OCI-LY7 (cell line): ENCODE data around the gene SETBP1. TPM values are rescaled to one million over a fixed set of nuclear protein-coding genes. Genes with fewer than 3 reads are reported as not detected.
"Not testable (repeated sequence)": the region's sequence is repeated elsewhere in the genome, so short reads cannot be mapped to it uniquely, and the experiment has no call there.

Source experiments
- BruUV-seq: library from RNA; stranded (reverse); fragments of 400-500 nt; replicated peaks from 2 replicates; lab custom pipeline; 2021; lab: Mats Ljungman, UMichigan
- CTCF ChIA-PET: fragments of 300-600 bp; sonication (Branson Sonifier 250); formaldehyde crosslinking; loops from one replicate; lab custom pipeline; 2022; ENCODE audit warnings: antibody characterized with exemption; ENCODE audit not compliant: unreplicated experiment; lab: Charles Lee
- POLR2A ChIA-PET: fragments of 300-600 bp; sonication (Branson Sonifier 250); formaldehyde crosslinking; loops from one replicate; lab custom pipeline; 2022; ENCODE audit warnings: antibody characterized with exemption; lab: Charles Lee
- DNase-seq: peaks from one replicate; pipeline ENCODE4 v3.0.0-alpha.2; 2015; ENCODE audit warnings: low spot score
- H2AFZ ChIP-seq: fragments of 200-600 bp; sonication (generic), shearing (Covaris generic); 2 replicates; pipeline ENCODE4 v1.6.1; 2014; ENCODE audit warnings: mild to moderate bottlenecking, antibody characterized with exemption, low read length, moderate library complexity
- H3K27ac ChIP-seq: fragments of 200-600 bp; sonication (generic); 2 replicates; pipeline ENCODE4 v1.5.1; 2014; ENCODE audit warnings: mixed run types, low read depth, mild to moderate bottlenecking, moderate library complexity, low read length, inconsistent platforms; ENCODE audit not compliant: poor library complexity, severe bottlenecking
- H3K36me3 ChIP-seq: fragments of 200-600 bp; sonication (generic); 2 replicates; pipeline ENCODE4 v1.6.1; 2014; ENCODE audit warnings: mild to moderate bottlenecking, antibody characterized with exemption, low read length, moderate library complexity, mixed read lengths; ENCODE audit not compliant: insufficient read depth
- H3K4me1 ChIP-seq: fragments of 200-600 bp; sonication (generic); 2 replicates; pipeline ENCODE4 v1.5.1; 2014; ENCODE audit warnings: mild to moderate bottlenecking, low read length; ENCODE audit not compliant: insufficient read depth, poor library complexity, severe bottlenecking
- H3K4me2 ChIP-seq: fragments of 200-600 bp; sonication (generic); 2 replicates; pipeline ENCODE4 v1.6.1; 2014; ENCODE audit warnings: mild to moderate bottlenecking, low read length
- H3K4me3 ChIP-seq: fragments of 200-600 bp; sonication (generic); 2 replicates; pipeline ENCODE4 v1.5.1; 2014; ENCODE audit warnings: mild to moderate bottlenecking, low read depth, low read length; ENCODE audit not compliant: poor library complexity, severe bottlenecking
- H3K79me2 ChIP-seq: fragments of 200-600 bp; sonication (generic); 2 replicates; pipeline ENCODE4 v1.6.1; 2016; ENCODE audit warnings: low read depth, mild to moderate bottlenecking, low read length, moderate library complexity, mixed read lengths; ENCODE audit not compliant: insufficient read depth
- H3K9me2 ChIP-seq: fragments of 200-600 bp; sonication (generic); 2 replicates; pipeline ENCODE4 v1.6.1; 2016; ENCODE audit warnings: mild to moderate bottlenecking, low read length, mixed read lengths; ENCODE audit not compliant: insufficient read depth
- H3K9me3 ChIP-seq: fragments of 200-600 bp; sonication (generic); 2 replicates; pipeline ENCODE4 v1.6.1; 2014; ENCODE audit warnings: mild to moderate bottlenecking, mixed run types, low read length, mixed read lengths
- H4K20me1 ChIP-seq: fragments of 200-600 bp; sonication (generic); 2 replicates; pipeline ENCODE4 v1.6.1; 2014; ENCODE audit warnings: mild to moderate bottlenecking, antibody characterized with exemption, low read length, moderate library complexity, mixed read lengths; ENCODE audit not compliant: insufficient read depth
- EZH2phosphoT487 ChIP-seq: fragments of 200-600 bp; sonication (generic); IDR thresholded peaks from 2 replicates; pipeline ENCODE4 v1.6.1; 2018; ENCODE audit warnings: low read depth, borderline replicate concordance, mild to moderate bottlenecking, mixed run types, antibody characterized with exemption, low read length, moderate library complexity, mixed read lengths
- intact Hi-C: fragments of 100-400 bp; cut with micrococcal nuclease; formaldehyde crosslinking; loops from one replicate; pipeline ENCODE4 v1.10.0; 2022; ENCODE audit not compliant: unreplicated experiment
- total RNA-seq, 2 experiments: library from RNA; depleted of rRNA in 1 of 2; stranded (reverse); fragments of >200 nt in 1 of 2; shearing (Covaris generic) in 1 of 2; gene quantifications; 2 replicates each; pipeline ENCODE4 v1.2.3, GENCODE V29; 2014 to 2022
- TF ChIP-seq, protein P1 (sequence below): fragments of 200-600 bp; sonication (generic); conservative IDR thresholded peaks from 2 replicates; pipeline ENCODE4 v1.5.1; 2014; ENCODE audit warnings: mild to moderate bottlenecking, antibody characterized with exemption, low read length, moderate library complexity, mixed read lengths

The SETBP1 gene
- total RNA-seq, 2 experiments from 2014 or later, result 2.6 to 9.1 TPM

DNA sequence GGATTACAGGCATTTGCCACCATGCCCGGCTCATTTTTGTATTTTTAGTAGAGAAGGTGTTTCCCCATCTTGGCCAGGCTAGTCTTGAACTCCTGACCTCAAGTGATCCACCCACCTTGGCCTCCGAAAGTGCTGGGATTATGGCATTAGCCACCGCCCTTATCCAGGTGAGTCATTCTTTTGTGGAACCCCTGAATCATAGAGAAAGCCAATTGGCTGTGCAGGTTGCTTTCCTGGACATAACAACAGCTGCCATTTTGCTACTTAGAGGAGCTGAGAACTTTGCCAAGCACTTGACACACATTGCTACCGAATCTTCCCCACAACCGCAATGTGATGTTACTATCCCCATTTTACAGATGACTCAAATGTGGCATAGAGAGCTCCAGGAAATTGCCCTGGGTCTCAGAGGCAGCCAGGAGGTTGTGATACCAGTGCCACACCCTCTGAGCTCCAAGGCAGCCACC lies 36.0 kb downstream of the SETBP1 start:
- Histone ChIP-seq H4K20me1 (no peaks in the 10 kb centered on the region), H3K27ac (no peak overlapping the region), H2AFZ (no peak overlapping the region), H3K9me2 (no peaks in the 10 kb centered on the region), H3K9me3 (no peaks in the 10 kb centered on the region), H3K36me3 (no peaks in the 10 kb centered on the region), H3K79me2 (no peaks in the 10 kb centered on the region), H3K4me3 (no peak overlapping the region), H3K4me2 (no peak overlapping the region), H3K4me1 (peaks cover 7% of the 10 kb centered on the region)
- BruUV-seq, result no TSS peak
- TF ChIP-seq EZH2phosphoT487, result no peak
- TF ChIP-seq, protein P1, sequence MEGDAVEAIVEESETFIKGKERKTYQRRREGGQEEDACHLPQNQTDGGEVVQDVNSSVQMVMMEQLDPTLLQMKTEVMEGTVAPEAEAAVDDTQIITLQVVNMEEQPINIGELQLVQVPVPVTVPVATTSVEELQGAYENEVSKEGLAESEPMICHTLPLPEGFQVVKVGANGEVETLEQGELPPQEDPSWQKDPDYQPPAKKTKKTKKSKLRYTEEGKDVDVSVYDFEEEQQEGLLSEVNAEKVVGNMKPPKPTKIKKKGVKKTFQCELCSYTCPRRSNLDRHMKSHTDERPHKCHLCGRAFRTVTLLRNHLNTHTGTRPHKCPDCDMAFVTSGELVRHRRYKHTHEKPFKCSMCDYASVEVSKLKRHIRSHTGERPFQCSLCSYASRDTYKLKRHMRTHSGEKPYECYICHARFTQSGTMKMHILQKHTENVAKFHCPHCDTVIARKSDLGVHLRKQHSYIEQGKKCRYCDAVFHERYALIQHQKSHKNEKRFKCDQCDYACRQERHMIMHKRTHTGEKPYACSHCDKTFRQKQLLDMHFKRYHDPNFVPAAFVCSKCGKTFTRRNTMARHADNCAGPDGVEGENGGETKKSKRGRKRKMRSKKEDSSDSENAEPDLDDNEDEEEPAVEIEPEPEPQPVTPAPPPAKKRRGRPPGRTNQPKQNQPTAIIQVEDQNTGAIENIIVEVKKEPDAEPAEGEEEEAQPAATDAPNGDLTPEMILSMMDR, result no peak
- DNase-seq, result no peak
- intact Hi-C loops, result no loop called here
- ChIA-PET CTCF (no interaction called here), POLR2A (no interaction called here)

DNA sequence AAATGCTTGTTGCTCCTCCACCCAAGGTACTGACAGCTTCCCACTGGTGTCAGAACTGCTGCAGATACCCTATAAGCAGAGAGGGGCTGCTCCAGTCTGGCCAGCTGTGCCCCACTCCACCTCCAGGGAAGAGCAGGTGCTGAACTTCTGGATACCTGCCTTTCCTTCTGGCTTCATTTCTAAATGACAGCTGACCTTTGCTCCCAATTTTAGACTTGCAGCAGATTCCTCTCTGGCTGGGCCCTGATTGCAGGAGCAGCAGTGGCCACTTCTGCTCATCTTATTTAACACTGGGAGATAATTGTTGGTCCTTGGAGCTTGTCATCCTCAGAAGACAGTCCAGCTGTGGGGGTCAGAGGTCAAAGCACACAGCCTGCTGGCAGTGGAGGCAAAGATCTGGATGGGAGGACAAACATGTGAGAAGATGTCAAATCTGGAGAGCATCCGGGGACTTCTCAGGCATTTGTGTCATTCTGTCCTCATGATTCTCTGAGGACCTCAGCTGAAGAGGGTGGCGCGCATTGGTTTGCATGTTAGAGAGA lies 38.9 kb downstream of the SETBP1 start:
- no peaks in the 10 kb centered on the region for H4K20me1 ChIP-seq
- no peaks in the 10 kb centered on the region for H3K79me2 ChIP-seq
- H3K4me1 ChIP-seq, result peaks cover 36% of the 10 kb centered on the region
- no peak overlapping the region for H3K4me3 ChIP-seq
- no peak for TF ChIP-seq EZH2phosphoT487
- TF ChIP-seq, protein P1, result no peak
- H3K36me3 ChIP-seq, result no peaks in the 10 kb centered on the region
- ChIA-PET CTCF (no interaction called here), POLR2A (no interaction called here)
- intact Hi-C loops, result no loop called here
- no peak overlapping the region for H3K27ac ChIP-seq
- no peaks in the 10 kb centered on the region for H3K9me2 ChIP-seq
- no peaks in the 10 kb centered on the region for H3K9me3 ChIP-seq
- BruUV-seq, result no TSS peak
- H3K4me2 ChIP-seq, result no peak overlapping the region
- no peak for DNase-seq
- no peak overlapping the region for H2AFZ ChIP-seq

DNA sequence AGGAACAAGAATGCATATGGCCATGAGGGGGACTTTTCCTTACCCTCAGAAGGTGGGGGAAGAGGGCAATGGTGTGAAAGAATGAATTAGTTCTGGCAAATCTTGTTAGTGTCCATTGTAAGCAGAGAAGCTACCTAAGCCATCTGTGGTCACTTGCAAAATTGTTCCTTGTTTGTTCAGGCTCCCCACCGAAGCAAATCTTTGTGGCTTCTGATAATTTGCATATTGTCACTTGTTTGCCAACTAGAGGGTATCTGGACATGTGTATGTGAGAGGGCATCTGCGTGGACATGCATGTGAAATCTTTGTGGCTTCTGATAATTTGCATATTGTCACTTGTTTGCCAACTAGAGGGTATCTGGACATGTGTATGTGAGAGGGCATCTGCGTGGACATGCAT lies 41.1 kb downstream of the SETBP1 start:
- CTCF ChIA-PET, H3K79me2 ChIP-seq, H4K20me1 ChIP-seq, H3K9me3 ChIP-seq, H3K9me2 ChIP-seq, BruUV-seq, H3K4me3 ChIP-seq, H3K36me3 ChIP-seq, H2AFZ ChIP-seq, H3K27ac ChIP-seq, DNase-seq: not testable (repeated sequence)
- Histone ChIP-seq H3K4me1 (peaks cover 54% of the 10 kb centered on the region), H3K4me2 (peak overlapping the region; percentile 73)
- POLR2A ChIA-PET, result interaction anchor here (1.7 kb wide), 1 partner anchor 9 kb away, joined by 4 read pairs; no protein-coding TSS in a partner anchor
- intact Hi-C loops, result loop anchor here (2.0 kb wide), 1 partner anchor 37 kb away; no protein-coding TSS in a partner anchor
